GM21526 (cell line): ENCODE data around the gene RELT.

ENCODE experiments used
- ATAC-seq: cut with Tn5 transposase; IDR thresholded peaks from one replicate; pipeline ENCODE4 v1.9.1; 2021; ENCODE audit warnings: moderate library complexity; ENCODE audit not compliant: unreplicated experiment, low FRiP score

Gene RELT

DNA sequence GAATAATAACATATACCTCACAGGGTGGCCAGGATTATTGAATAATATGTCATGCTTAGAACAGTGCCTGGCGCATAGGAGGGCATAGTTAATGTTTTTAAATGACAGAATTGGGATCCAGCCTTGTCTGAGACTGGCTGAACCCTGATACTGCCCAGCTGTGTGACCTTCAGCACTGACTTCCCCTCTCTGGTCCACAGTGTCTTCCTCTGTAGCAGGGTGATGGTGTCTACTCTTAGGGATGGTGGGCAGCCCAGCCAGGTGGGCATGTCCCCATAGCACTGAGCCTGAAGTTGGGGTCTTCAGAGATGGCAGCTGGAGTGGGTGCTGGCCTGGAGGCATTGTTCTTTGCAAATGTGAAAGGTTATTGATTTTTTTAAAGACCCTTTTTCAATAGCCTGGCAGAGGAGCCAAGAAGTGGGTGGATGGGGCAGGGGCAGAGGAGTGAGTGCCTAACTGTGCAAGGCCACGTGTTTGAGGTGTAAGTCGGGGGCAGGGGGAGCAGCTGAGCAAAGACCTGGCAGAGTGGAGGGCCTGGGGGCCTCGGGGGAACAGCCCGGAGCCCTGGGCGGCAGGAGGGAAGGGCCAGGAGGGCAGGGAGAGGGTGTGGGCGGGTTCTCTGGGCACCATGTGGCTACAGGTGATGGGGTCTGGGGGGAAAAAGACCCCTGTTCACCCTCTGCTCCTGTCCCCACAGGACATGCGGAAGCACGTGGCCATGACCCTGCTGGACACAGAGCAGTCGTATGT lies 29.8 kb upstream of the RELT start:
- ATAC-seq, result no peak

DNA sequence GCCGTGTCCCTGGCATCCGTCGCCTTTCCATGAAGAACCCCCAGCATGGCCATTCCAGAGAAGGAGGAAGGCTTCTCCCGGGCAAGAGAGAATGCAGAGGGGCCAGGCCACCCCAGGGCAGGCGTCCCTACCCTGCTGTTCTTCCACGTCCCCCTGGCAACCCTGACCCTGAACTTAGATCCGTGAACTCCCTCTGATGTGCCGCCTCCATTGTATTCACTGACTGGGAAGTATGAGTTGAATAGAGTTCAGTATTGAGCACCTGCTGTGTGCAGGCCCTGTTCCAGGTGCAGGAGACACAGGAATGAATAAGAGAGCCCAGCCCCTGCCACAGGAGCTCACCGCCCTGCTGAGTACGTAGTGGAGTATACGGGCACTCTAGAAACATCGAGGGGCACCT lies 29.1 kb upstream of the RELT start:
- ATAC-seq, result no peak

DNA sequence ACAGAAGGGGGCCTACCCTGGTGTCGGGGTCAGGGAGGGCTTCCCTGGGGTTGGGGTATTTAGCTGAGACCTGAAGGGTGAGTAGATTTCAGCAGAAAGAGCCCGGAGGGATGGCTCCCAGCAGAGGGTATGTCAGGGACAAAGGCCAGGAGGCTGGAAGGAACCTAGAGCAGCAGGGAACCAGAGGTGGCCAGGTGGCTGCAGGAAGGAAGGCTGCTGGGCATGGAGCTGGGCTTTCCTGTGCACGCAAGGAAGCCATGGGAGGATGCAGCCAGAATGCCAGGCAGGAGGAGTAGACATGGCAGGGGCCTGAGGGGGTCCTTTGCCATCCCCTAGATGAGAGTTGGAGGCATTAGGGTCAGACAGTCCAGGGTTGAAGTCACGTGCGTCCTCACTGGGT lies 27.4 kb upstream of the RELT start:
- ATAC-seq, result no peak

DNA sequence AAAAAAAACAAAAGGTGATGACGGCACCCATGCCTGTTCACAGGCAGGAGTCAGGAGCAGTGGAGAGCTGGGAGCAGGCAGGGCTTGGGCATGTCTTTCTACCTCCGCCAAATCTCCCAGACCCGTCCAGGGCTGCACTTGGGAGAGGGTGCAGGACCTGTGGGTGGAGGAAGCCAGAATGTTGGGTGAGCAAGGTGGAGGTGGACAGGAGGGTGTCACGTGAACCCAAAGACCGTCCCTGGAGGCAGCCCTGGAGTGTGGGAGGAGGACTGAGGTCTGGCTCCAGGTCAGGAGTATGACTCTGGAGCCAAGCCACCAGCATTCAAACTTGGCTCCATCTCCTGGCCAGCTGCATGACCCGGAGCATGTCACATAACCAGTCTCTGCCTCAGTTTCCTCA lies 26.6 kb upstream of the RELT start:
- no peak for ATAC-seq

DNA sequence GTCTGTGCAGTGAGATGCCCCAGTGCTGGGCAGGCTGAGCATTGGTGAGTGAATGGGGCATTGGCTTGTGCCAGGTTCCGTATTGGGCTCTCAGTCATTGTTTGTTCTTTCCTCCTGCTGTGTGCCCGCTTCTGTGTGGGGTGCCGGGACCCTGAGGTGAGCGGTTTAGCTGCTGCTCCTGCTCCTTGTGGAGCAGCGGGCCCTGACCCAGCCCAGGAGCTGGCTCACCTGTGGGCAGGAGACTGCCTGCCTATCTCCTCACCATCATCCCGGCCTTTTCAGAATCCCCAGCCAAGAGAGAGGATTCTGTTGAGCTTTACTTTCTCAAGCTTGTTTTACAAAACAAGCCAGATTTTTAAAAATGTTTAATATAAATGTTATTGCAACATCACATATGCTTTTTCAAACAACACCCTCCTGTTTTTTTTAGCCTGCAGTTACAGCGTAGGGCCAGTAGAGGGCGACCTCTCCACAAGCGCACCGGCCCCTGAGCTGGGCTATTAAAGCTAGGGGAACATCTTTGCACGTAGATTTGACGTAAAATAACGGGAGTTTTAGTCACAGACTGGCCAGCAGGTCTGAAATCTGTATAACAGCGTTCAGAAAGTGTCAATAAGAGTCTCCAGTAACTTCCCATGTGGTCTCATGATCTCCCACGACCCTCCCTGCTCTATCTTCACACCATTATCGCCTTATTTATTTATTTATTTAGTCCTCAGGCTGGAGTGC lies 25.1 kb upstream of the RELT start:
- no peak for ATAC-seq

DNA sequence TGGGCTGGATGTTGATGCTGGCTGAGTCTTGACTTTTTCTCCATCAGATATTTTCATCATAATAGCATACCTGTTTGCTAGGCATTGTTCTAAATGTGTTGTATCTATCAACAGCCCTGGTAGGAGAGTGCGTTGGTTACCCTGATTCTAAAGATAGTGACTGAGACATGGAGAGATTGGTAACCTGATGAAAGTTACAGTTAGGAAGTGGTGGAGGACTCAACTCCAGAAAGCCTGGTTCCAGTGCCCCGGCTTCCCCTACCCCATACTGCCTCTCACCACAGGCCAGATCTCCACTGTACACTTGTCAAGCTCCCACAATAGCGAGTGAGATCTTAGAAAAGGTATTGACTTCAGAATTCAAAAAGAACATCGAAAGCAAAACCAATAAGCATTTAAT lies 22.8 kb upstream of the RELT start:
- no peak for ATAC-seq

DNA sequence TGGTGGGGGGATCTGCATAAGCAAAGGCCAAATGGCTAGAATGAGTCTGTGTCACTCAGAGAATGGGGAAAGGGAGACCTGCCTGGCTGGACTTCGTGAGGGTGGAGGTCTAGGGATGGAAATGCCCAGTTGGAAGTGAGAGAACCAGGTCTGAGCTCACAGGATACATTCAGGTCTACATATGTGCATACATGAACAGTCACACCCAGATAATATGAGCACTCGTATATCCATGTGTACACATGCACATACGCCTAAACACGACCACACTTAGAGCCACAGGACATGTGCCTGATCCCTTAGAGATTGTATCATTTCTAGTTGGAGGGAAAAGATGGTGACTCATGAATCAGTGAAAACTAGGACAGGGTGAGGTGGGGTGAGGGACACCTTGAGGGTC lies 21.1 kb upstream of the RELT start:
- ATAC-seq, result no peak

DNA sequence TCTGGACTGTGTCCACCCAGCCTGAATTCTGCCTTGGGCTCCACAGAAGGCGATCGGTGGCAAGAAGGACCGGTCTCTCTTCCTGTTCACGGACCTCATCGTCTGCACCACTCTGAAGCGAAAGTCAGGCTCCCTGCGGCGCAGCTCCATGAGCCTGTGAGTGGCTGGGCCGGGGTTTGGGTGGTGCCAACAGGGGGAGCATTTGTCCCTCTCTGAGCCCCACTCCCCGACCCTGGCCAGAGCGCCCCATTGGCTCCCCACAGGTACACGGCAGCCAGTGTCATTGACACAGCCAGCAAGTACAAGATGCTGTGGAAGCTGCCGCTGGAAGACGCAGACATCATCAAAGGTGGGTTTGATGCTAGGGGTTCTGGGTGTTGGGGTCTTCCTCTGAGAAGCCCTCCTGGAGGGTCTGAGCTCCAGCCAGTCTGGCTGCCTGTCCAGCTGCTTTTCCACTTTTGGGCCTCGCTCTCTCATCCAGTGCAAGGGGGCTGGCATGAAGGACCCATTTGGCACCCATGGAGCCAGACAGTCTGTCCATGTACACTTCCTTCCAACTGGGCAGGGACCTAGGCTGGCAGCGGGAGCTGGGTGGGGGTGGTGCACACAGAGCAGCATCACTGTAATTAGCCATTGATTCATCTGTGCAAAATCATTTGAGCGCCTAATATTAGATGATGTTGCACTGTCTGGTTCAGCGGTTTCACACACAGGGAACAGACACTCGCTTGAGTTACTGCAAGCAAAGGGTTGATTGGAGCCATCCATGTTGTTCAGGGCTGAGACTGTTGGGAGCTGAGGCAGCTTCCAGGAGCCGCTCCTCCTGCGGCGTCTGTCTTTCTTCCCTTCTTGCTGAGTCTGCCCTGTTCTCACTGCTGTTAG lies 19.0 kb upstream of the RELT start:
- ATAC-seq, result no peak

DNA sequence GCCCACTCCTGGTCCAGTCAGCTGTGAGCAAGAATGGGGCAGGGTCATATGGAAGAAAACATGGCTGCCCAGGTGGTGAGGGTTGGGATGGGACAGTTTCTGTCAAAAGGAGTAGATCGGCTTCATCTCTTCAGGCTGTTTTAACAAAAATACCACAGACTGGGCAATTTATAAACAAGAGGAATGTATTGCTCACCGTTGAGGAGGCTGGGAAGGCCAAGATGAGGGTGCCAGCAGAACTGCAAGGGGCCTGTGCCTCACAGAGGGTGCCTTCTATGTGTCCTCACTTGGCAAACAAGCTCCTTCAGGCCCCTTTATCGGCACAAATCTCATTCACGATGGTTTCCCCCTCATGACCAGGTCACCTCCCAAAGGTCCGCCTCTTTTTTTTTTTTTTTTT lies 18.1 kb upstream of the RELT start:
- no peak for ATAC-seq

DNA sequence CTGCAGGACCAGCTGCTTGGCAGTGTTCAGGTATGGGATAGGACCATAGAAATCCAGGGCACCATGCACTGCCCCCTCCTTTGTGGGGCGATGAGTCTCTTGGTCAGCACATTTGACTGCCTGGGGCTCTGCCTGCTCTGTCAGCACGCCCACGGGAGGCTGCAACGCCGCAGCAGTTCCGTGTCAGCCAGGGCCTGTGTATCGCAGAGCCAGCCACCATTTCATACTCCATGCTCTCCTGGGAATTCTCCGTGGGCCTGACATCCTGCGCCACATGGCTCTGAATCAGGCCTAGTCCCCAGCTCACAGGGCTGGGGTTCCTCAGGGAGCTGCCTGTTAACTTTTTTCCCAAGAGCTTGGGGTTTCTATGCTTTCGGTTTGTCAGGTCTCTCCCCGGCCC lies 16.9 kb upstream of the RELT start:
- ATAC-seq, result no peak

DNA sequence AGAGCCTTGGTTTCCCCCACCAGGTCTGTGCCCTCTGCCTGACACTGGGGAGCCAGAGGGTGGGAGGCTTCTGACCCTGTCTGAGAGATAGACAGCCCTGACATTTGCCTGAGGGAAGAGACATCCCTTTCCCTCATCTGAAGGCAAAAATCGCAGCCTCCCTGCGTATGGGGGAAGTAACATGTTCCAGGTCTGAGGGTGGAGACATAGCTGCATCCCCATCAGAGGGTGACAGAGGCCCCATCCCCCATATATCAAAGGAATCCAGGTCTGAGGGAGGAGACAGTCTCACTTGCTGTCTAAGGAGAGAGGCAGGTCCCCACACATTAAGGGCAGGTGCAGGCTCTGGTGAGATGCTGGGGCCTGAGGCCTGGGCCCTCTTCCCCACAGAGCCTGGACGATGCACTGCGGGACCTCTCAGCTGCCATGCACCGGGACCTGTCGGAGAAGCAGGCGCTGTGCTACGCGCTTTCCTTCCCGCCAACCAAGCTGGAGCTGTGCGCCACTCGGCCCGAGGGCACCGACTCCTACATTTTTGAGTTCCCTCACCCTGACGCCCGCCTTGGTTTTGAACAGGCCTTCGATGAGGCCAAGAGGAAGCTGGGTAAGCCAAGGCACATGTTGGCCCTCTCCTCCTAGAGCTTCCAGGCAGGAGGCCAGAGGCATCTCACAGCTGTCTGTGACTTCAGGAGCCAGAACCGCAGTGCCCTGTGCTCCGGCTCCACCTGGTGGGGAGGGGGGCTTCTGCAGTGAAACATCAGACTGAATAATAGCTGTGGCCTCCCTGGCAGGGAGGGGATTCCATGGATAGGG lies 16.1 kb upstream of the RELT start:
- no peak for ATAC-seq

DNA sequence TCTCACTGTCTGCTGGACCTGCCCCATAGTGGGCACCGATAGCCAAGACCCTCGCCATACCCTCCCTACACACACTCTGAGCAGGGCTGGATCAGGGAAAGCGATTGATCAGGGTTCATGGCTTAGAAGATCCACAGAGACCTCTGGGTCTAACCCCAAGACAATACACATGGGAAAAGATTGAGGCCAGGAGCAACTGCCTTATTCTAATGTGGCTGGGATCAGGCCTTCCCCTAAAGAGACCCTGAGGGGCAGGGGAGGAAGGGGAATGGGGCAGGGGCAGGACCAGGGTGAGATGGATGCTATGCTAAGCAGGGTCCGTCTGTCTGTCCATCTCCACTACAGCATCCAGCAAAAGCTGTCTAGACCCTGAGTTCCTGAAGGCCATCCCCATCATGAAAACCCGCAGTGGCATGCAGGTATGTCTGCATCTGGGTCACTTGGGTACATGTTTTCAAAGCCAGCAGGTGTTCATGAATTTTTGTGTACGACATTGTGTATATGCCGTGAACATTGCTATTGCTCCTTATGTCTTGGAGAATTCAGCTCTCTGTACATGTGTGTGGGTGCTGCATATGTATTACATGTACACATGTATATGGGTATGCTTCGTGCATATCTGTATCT lies 15.3 kb upstream of the RELT start:
- no peak for ATAC-seq

DNA sequence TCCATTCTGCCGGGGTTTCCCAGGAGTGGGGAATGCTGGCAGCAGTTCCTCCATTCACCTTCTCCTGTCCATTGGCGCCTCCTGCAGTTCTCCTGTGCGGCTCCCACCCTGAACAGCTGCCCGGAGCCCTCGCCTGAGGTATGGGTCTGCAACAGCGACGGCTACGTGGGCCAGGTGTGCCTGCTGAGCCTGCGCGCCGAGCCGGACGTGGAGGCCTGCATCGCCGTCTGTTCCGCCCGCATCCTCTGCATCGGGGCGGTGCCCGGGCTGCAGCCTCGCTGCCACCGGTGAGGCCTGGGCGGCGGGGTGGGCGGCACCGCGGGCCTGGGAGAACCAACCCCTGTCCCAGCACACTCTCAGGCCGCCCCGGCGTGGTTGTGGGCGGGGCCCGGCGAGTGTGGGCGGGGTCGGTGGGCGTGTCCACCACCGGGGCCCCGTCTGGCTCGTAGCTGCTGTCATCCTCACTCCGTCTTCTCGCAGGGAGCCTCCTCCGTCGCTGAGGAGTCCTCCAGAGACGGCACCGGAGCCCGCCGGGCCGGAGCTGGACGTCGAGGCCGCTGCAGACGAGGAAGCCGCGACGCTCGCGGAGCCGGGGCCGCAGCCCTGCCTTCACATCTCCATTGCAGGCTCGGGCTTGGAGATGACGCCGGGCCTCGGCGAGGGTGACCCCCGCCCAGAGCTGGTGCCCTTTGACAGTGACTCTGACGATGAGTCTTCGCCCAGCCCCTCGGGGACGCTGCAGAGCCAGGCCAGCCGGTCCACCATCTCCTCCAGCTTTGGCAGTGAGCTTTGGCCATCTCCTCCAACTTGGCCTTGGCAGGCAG lies 14.0 kb upstream of the RELT start:
- no peak for ATAC-seq

DNA sequence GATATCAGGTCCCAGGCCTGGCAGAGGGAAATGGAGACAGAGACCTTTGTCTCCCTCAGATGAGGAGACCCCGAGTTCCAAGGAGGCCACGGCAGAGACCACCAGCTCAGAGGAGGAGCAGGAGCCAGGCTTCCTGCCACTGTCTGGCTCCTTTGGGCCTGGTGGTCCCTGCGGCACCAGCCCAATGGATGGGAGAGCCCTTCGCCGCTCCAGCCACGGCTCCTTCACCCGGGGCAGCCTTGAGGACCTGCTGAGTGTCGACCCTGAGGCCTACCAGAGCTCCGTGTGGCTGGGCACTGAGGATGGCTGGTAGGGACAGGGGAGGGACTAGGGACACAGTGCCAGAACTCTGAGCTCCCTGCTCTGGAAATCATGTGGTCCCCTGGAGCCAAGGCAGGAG lies 13.1 kb upstream of the RELT start:
- ATAC-seq, result no peak

DNA sequence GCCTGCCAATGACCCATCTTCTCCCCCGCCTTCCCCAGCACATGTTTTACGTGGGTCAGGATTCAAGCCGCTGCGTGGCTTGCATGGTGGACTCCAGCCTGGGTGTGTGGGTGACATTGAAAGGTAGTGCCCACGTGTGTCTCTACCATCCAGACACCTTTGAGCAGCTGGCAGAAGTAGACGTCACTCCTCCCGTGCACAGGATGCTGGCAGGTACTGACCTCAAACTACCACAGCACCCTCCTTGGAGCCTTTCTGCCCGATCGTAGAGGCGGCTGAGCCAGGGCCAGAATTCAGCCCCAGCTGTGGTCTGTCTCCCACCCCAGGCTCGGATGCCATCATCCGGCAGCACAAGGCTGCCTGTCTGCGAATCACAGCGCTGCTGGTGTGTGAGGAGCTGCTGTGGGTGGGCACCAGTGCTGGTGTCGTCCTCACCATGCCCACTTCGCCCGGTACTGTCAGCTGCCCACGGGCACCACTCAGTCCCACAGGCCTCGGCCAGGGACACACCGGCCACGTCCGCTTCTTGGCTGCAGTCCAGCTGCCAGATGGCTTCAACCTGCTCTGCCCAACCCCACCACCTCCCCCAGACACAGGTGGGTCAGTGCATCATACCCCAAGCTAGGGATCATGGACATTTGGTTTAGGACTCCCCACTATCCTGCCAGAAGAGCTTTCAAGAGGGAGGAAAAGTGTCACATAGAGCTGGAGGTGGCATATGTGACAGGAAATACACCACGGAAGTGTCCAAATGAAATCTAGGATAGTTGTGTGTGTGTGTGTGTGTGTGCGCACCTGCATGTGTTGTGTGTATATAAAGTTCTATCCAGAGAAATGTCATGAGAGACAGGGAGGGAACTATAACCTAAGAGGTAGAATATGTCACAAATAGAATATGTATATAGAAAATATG lies 10.6 kb upstream of the RELT start:
- ATAC-seq, result no peak

DNA sequence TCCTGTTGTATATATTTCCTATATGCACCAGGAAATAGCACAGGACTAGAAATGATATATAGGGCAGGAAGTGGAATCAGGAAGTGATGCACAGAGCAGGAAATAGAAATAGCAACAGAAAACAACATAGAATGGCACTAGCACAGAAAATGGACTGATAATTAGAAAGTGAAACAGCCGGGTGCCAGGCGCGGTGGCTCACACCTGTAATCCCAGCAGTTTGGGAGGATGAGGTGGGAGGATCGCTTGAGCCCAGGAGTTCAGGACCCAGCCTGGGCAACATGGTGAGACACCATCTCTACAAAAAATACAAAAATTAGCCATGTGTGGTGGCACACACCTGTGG lies 10.0 kb upstream of the RELT start:
- ATAC-seq, result no peak

DNA sequence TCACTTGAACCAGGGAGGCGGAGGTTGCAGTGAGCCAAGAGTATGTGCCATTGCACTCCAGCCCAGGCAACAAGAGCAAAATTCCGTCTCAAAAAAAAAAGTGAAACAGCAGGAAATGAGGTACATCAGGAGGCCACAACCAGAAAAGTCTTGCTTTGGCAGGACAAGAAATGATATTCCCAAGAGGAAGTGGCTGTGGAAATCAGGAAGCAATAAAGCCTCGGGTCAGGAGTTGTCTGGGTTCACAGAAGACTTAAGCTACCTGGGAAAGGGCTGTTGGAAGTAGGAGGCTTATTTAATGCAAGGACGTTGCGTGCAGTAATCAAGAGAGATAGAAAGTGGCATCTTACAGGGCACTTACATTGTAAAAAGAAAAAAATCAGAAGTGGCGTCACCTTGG lies 9.2 kb upstream of the RELT start:
- ATAC-seq, result no peak

DNA sequence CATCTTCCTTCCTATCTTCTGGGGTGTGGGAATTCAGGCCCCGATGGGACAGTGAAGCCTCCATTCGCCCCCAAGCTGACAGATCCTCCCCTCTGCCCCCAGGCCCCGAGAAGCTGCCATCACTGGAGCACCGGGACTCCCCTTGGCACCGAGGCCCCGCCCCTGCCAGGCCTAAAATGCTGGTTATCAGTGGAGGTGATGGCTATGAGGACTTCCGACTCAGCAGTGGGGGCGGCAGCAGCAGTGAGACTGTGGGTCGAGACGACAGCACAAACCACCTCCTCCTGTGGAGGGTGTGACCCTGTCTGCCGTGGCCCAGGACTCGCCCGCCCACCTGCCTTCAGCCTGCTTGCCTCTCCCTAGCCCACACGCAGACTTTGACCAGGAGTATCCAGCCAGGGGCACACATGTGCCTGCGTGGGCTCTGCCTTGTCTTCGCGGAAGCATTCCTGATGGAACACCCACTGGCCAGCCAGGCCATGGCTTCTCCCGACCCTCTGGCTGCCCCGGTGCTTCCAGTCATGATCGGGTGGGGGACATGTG lies 8.6 kb upstream of the RELT start:
- ATAC-seq, result no peak
